Right lobe of liver (tissue), 6 donors: ENCODE results near the gene GFRA1. TPM values are rescaled to one million over a fixed set of nuclear protein-coding genes. Genes with fewer than 3 reads are reported as not detected.

Source experiments
- ATAC-seq, 4 donors: fragments of 200-7000 bp; cut with Tn5 transposase; one replicate each; pipeline ENCODE4 v1.9.1; 2020; ENCODE audit warnings: mild to moderate bottlenecking in 4 of 4, moderate library complexity in 4 of 4
- DNase-seq, 3 donors: peaks; one replicate each; pipeline ENCODE4 v3.0.0-alpha.2; 2020
- H3K27ac ChIP-seq, 3 donors: fragments of 200-600 bp; one replicate each; pipeline ENCODE4 v1.8.0; 2022
- H3K27me3 ChIP-seq, 2 donors: fragments of 200-600 bp; one replicate each; pipeline ENCODE4 v1.8.0; 2022
- H3K36me3 ChIP-seq, 4 donors: fragments of 200-600 bp; sonication (generic) in 1 of 4; one replicate each; pipeline versions ENCODE4 v1.5.1 to v1.8.0; 2017 to 2022; ENCODE audit warnings: control low read depth in 1 of 4
- H3K4me1 ChIP-seq, 4 donors: fragments of 200-600 bp; sonication (generic) in 1 of 4; one replicate each; pipeline versions ENCODE4 v1.5.1 to v1.8.0; 2017 to 2022; ENCODE audit warnings: control low read depth in 1 of 4
- H3K4me3 ChIP-seq, 3 donors: fragments of 200-600 bp; one replicate each; pipeline ENCODE4 v1.8.0; 2022
- H3K9me3 ChIP-seq, 4 donors: fragments of 200-600 bp; sonication (generic) in 1 of 4; one replicate each; pipeline versions ENCODE4 v1.5.1 to v1.8.0; 2017 to 2022; ENCODE audit warnings: control low read depth in 1 of 4
- POLR2A ChIP-seq: fragments of 450-650 bp; IDR thresholded peaks from one replicate; pipeline ENCODE4 v1.6.1; 2017; ENCODE audit warnings: antibody characterized with exemption, mild to moderate bottlenecking
- WGBS: methylation state at CpG from one replicate; pipeline ENCODE4 v1.1.6; 2018; ENCODE audit warnings: low coverage, low lambda C conversion rate; ENCODE audit not compliant: insufficient coverage; ENCODE audit errors: missing lambda C conversion rate; 5-methylcytosine and 5-hydroxymethylcytosine counted together
- intact Hi-C, 2 donors: fragments of 100-400 bp; cut with DNase I; formaldehyde crosslinking; loops; one replicate each; pipeline versions ENCODE4 v1.11.2 to v1.14.1; 2022
- total RNA-seq, 6 experiments: library from RNA; depleted of rRNA in 2 of 6; stranded (reverse); fragments of >200 nt in 2 of 6; fragmentation: NEBNext Ultra II Directional in 3 of 6; extraction: Animal tissue kit (Norgen Biotek cat#: 25700) in 3 of 6; gene quantifications; one replicate each; pipeline versions ENCODE4 v1.1.0 to v1.2.4, GENCODE V29; 2016 to 2023
- TF ChIP-seq, protein P1 (sequence below), 4 donors: fragments of 200-600 bp in 3 of 4; fragments of 450-650 bp in 1 of 4; IDR thresholded peaks; one replicate each; pipeline versions ENCODE4 v1.5.1 to v1.8.0; 2016 to 2022; ENCODE audit warnings: antibody characterized with exemption in 4 of 4, mild to moderate bottlenecking in 2 of 4
- donor health status: DM: no; HTN: yes; CAD: no.
- donor health status: DM: no; HTN: no; CAD: no.
- donor health status: DM: no; HTN: no; CAD: no.
- donor health status: DM: no; HTN: yes; CAD: no.
- donor health status: DM: no; HTN: yes; CAD: no.

GFRA1 gene
- total RNA-seq, 6 experiments from 2014 or later: 17.9 to 67.8 (median 42.8) TPM

DNA sequence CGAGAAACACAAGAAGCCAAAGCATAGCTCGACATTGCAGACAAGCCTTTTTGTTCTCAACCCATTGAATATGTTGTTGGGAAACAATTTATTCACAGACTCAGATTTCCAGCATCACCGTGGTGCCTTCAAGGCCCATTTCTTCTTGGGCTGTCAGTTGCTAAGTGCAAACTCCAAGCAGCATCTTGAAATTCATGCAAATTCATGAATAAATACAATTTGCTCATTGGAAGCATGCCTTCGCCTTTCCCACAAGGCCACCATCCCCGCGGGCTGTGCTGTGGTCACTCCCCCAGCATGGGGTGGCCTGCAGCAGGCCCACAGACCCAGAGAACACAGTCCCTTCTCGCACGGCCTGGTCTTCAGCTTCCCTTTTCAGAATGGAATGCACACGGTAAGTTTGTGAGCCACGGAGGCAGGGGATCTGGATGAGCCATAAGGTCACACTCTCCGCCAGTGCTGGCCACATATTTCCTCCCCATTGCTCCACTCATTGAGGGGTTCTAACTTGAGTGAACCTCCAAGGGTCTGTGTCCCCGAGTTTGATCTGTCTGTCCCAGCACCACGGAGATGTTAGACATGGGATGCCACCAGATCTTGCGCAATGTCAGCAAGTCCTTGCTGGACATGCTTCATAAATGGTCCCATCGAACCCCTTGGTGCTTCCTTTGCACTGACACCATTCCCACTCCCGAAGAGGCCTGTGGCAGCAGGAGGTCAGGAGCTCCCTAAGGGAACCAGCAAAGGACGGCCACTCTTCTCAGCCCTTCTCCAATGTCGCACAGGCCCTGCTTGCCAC lies 109.5 kb downstream of the GFRA1 start:
- 89% methylated on average over 3 of the region's 18 CpGs for WGBS
- Histone ChIP-seq H3K4me3 (no peak overlapping the region), H3K27ac (no peak overlapping the region), H3K36me3 (no peaks in the 10 kb centered on the region), H3K4me1 (no peaks in the 10 kb centered on the region), H3K27me3 (no peaks in the 10 kb centered on the region), H3K9me3 (no peaks in the 10 kb centered on the region)
- no peak for ATAC-seq
- no peak for TF ChIP-seq POLR2A
- TF ChIP-seq, protein P1, sequence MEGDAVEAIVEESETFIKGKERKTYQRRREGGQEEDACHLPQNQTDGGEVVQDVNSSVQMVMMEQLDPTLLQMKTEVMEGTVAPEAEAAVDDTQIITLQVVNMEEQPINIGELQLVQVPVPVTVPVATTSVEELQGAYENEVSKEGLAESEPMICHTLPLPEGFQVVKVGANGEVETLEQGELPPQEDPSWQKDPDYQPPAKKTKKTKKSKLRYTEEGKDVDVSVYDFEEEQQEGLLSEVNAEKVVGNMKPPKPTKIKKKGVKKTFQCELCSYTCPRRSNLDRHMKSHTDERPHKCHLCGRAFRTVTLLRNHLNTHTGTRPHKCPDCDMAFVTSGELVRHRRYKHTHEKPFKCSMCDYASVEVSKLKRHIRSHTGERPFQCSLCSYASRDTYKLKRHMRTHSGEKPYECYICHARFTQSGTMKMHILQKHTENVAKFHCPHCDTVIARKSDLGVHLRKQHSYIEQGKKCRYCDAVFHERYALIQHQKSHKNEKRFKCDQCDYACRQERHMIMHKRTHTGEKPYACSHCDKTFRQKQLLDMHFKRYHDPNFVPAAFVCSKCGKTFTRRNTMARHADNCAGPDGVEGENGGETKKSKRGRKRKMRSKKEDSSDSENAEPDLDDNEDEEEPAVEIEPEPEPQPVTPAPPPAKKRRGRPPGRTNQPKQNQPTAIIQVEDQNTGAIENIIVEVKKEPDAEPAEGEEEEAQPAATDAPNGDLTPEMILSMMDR (IDR thresholded peaks at IDR 0.05): no peak
- no peak for DNase-seq
- intact Hi-C loops: no loop called here

DNA sequence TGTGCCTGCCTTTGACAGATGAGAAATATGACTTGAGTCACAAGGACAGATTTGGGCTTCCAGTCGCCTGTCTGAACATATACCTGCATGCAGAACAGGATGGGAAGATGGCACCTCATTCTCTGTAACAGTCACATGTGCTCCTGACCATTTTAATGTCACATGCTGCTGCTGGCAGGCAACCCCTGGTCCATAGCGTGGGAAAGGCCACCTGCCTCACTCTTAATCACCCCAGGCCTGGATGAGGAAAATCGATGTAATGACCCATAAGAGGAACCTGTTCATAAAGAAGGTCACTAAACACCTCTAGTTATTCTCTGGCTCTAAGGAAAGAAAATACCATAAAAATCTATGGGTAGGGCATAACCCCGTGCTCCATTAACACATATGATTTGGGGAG lies 110.2 kb downstream of the GFRA1 start:
- TF ChIP-seq POLR2A: no peak
- TF ChIP-seq, protein P1 (IDR thresholded peaks at IDR 0.05): no peak
- H3K36me3 ChIP-seq: no peaks in the 10 kb centered on the region
- no peaks in the 10 kb centered on the region for H3K9me3 ChIP-seq
- no peaks in the 10 kb centered on the region for H3K4me1 ChIP-seq
- no peak for DNase-seq
- no peak overlapping the region for H3K4me3 ChIP-seq
- H3K27me3 ChIP-seq: no peaks in the 10 kb centered on the region
- no peak for ATAC-seq
- intact Hi-C loops: no loop called here
- H3K27ac ChIP-seq: no peak overlapping the region
- 79% methylated on average over 3 of the region's 4 CpGs for WGBS

DNA sequence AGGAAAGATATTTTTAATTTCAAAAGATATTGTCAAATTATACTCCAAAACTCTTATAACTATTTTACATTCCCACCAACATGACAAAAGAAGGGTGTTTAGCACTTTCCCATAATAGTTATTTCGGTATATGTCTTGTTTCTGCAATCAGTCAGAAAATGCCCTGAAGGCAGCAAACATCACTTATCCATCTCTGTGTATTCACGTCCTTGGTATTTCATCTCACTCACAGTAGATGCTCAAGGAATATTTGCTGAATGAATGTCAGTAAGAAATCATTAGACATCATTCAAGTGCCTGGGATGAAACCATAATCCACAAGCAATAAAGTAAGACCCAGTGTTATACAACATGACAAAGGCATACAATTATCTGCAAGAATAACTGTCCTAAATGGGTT lies 112.7 kb downstream of the GFRA1 start:
- H3K36me3 ChIP-seq: no peaks in the 10 kb centered on the region
- no peaks in the 10 kb centered on the region for H3K4me1 ChIP-seq
- intact Hi-C loops: no loop called here
- no peak overlapping the region for H3K4me3 ChIP-seq
- H3K9me3 ChIP-seq: no peaks in the 10 kb centered on the region
- H3K27me3 ChIP-seq: no peaks in the 10 kb centered on the region
- ATAC-seq (no peak), DNase-seq (no peak)
- 69% methylated on average over 2 of the region's 2 CpGs for WGBS
- H3K27ac ChIP-seq: no peak overlapping the region
- TF ChIP-seq POLR2A: no peak
- TF ChIP-seq, protein P1 (IDR thresholded peaks at IDR 0.05): no peak

DNA sequence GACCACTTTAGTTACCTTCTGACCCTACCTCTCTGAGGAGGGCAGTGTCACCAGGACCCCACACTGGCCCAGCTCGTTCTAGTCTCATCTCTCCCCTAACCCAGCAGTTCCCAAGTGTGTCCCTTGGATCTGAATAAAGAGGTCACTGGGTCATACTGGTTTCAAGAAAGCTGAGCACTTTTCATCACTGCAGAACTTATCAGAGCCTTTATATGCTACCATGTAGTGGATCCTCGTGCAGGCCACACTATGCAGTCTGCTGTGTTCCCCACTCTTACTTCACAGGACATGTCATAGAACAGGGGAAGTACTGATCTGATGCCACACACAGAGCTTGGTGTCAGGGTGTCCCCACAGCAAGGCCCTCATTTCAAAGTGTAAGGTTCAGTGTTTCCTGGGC lies 113.8 kb downstream of the GFRA1 start:
- WGBS: no CpG with 5 or more reads among the region's 2 CpGs
- no peaks in the 10 kb centered on the region for H3K4me1 ChIP-seq
- TF ChIP-seq POLR2A: no peak
- TF ChIP-seq, protein P1 (IDR thresholded peaks at IDR 0.05): no peak
- DNase-seq: no peak
- no peaks in the 10 kb centered on the region for H3K36me3 ChIP-seq
- H3K27me3 ChIP-seq: no peaks in the 10 kb centered on the region
- H3K27ac ChIP-seq: no peak overlapping the region
- H3K4me3 ChIP-seq: no peak overlapping the region
- ATAC-seq: no peak
- no peaks in the 10 kb centered on the region for H3K9me3 ChIP-seq
- intact Hi-C loops: no loop called here
